Inferior parietal cortex (tissue), 1 donor: ENCODE data around the gene ACTA2.

Source experiments
- DNase-seq: peaks from one replicate; pipeline ENCODE4 v3.0.0-alpha.2; 2016; ENCODE audit errors: extremely low spot score

The ACTA2 gene

DNA sequence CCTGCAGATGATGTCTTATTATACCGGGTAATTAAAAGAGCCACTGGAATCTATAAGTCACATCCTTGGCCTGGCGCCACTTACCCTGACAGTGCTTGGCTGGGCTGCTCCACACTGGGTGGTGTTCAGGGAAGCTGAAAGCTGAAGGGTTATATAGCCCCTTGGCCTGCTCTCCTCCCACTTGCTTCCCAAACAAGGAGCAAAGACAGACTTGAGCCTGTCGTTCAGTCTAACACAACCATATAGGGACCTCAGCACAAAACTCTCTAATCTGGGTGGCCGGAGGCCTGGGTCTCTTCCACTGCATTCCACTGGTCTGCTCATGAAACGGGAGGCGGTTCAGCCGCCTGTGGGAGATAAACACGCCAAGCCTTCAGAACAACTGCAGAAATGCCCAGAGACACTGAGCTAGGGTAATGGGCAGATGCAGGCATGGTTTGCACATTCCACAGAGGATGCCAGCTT lies at the start of gene ACTA2:
TSS of gene ACTA2 (minus strand) at position 127 of the 465 bp plus-strand sequence. CDS start 3,843 bp downstream, outside the sequence.
- DNase-seq = no peak

DNA sequence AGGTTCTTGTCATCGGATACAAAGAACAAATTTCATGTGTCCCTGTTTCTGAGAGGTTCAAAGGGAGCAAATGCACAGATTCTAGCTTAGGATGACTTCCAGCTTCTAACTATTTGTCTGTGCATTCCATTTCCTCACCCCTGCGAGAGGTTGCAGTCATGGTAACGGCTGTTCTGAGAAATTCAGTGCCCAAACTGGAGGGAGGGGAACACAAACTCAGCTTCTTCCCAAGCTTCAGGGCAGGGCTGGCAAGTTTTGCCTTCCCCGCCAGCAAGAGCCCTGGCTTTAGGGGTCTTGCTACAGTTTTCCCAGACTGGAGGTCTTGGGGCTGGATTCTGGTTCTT lies 49.1 kb upstream of the ACTA2 start:
- DNase-seq = no peak

- DNase-seq = no peak
Observed at GRCh38 chr10:89001024-89001728, 48.6 kb upstream of the ACTA2 start.

GRCh38 chr10:88999625-89000024 lies 47.1 kb upstream of the ACTA2 start:
- DNase-seq = no peak

DNA sequence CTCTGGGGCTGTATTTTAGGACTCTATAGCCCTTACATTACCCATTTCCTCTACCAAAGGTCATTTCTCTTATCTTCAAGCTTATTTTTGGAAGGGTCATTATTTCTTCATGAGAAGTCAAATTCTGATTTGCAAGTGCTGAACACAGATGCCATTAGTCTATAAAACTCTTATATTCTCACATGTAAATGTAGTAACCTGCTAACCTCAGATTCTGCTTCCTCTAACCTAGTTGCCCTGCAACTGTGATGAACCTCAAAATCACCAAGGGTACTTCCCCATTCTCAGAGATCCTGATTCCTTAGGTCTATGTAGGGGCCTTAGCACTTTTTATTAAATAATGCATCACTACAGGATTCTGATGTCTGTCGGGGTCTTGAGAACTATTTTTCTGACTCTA lies 44.4 kb upstream of the ACTA2 start:
- DNase-seq = no peak

DNA sequence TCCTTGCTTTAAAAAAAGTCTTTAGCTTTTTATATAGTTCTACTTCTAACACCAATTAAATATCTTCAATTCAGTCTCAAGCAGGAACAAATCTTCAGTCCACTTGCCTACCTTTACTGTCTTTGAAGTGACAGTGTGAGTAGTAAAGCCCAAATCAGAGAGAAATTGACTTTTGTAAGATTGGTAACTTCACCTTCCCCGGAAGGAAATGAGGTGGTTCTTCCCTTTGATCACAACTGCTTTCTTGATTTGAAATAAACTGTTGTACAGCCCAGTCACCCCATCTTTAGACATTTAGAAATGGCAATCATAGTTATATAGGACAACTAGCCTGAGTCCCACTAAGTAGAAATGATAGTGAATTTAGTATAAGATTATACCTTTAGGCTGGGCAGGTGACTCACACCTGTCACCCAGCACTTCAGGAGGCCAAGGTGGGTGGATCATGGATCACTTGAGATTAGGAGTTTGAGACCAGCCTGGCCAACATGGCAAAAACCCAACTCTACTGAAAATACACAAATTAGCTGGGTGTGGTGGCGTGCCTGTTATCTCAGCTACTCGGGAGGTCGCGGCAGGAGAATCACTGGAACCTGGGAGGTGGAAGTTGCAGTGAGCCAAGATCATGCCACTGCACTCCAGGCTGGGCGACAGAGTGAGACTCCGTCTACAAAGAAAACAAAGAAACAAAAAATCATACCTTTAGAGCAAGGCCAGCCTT lies 42.7 kb upstream of the ACTA2 start:
- no peak for DNase-seq

- DNase-seq = no peak
Observed at GRCh38 chr10:88994019-88994418, 41.4 kb upstream of the ACTA2 start.

- no peak for DNase-seq
Observed at GRCh38 chr10:88992921-88993524, 40.5 kb upstream of the ACTA2 start.

DNA sequence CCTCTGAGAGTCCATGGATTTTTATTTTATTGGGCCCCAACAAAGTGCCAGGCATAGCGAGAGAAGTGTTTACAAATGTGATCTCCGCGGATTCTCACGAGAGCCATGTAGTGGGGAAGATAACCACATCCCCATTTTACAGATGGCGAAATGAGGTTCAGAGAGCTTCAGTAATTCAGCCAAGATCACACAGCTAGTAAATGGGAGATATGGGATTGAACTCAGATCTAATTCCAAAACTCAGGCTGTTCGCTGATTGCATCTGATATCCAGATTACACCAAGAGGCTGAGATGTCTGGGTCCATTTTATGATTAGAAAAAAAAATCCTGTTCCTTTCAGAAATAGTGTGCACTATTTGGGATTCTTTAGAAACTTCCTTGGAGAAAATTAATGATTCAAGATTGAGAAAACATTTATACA lies 39.3 kb upstream of the ACTA2 start:
- DNase-seq = no peak

DNA sequence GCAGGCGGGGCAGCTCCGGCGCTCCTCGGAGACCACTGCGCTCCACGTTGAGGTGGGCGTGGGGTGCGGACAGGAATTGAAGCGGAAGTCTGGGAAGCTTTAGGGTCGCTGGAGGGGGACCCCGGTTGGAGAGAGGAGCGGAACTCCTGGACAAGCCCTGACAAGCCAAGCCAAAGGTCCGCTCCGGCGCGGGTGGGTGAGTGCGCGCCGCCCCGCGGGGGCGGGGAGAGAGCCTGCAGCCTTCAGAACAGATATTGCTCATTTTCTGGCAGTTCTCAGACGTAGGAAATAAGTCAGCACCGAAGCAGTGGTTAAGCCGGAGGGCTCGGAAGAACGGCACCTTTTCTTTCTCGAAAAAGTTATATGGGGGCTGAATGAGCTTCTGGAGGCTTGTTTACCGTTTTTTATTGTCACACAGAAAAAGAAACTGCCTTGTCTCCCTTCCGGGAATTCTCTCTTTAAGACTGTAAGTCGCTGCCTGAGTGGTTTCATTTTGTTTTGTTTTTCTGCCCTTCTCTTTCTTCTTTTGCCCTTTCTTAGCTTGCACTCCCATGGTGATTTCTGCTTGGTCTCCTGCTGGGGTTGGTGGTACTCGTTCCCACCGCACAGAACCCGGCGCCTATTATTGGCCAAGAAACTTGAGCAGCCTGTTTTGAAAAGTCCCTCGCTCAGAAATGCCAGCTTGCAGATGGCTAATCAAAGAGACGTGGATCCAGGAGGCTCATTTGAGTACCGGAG lies 38.8 kb upstream of the ACTA2 start:
- DNase-seq = peak; percentile 45

- no peak for DNase-seq
Observed at GRCh38 chr10:88990384-88991160, 38.0 kb upstream of the ACTA2 start, which contains the start of gene FAS. Gene FAS (plus strand): TSS chr10:88990798. CDS start chr10:88990877, 79 bp downstream.

GRCh38 chr10:88989824-88990383 lies 37.3 kb upstream of the ACTA2 start:
- no peak for DNase-seq

GRCh38 chr10:88989423-88989822 lies 36.9 kb upstream of the ACTA2 start:
- no peak for DNase-seq

- DNase-seq = no peak
Observed at GRCh38 chr10:88987840-88988239, 35.3 kb upstream of the ACTA2 start.

DNA sequence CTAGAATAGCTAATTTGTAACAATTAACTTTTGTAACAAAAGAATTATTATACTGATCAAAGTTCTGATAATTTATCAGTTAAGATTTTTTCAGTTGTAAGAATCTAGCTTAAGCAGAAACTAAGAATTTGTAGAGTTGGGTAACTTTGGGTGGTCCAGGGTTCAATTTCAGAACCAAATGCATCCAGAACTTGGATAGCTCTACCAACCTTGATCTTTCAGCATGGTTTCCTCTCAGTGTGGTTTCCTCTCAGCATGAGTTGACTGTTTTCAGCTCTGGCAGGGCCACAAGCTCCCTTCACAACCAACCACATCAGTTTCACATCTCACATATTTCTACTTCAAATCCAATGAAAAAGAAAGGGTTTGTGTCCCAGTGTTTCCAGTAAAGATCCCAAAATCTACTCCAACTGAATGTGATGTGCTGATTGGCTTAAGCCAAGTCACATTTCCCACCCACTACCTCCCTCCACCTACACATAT lies 34.7 kb upstream of the ACTA2 start:
- DNase-seq = no peak

DNA sequence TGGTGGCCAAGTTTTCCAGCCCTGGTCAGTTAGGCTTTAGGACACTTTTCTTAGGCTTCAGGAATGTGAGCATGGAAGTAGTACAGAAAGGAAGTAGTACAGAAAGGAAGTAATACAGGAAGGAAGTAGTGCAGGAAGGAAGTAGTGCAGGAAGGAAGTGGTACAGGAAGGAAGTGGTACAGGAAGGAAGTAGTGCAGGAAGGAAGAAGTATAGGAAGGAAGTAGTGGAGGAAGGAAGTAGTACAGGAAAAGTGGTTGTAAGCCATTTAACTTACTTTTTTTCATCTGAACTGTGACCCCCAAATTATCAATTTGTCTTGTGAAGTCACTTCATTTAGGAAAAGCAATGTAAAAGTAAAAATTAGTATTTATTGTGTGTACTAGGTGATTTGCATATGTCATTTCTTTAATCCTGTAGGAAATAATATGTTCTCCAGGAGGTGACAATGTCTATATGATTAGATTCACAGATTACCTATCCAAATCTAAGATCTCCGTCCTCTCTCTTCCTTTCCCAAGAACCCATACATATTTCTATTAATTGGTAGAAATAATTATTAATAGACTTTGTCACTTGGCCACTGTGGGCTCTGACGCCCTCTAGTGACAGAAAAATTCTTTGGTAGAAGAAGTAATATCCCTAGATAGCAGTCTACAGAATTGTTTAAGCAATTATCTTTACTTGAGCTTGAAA lies 34.1 kb upstream of the ACTA2 start:
- peak; percentile 79 for DNase-seq

DNA sequence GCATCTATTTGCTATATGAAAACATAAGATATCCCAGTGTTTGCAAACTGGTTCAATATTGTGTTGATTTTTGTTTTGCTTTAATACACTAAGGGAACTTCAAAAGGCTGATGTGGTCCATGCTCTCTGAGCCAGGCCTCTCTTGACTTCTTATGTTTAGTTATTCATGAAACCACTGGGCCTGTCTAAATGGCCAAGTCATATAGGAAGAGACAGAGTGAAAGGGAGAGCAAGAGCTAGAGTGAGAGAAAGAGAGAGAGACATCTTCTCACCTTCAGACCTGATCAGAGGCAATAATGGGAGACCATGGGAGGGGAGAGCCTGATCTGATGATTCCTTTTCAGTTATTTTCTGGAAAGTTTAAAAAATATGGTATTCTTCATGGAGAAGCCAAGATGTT lies 32.0 kb upstream of the ACTA2 start:
- DNase-seq = no peak

- no peak for DNase-seq
Observed at GRCh38 chr10:88983939-88984338, 31.4 kb upstream of the ACTA2 start.

- no peak for DNase-seq
Observed at GRCh38 chr10:88983206-88983605, 30.6 kb upstream of the ACTA2 start.

DNA sequence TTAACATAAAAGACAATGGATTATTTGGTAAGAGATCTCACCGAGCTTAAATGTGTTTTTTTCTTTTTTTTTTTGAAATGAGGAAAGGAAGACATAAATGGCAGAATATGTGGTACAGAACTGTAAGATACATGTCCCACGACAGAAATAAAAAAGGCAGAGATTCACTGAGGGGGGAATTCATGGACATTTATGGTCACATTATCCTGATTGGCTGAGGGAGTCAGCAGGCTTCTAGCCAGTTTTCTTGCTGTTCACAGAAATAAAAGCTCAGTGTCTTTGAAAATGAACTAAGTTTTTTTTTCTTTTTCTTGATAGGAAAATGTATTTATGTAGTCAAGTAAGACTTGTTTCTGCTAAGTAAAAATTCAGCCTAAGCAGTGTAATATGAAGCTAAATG lies 29.8 kb upstream of the ACTA2 start:
- no peak for DNase-seq
